ENCODE measurements around the gene MOB3B. TPM values are rescaled to one million over a fixed set of nuclear protein-coding genes. Genes with fewer than 3 reads are reported as not detected.

Gene MOB3B
- total and polyA plus RNA-seq, 2 of the 13 experiments (the other 11 are each of a cell fraction or from before 2014, with no cell fraction given): 0.03 to 0.09 TPM

- TF ChIP-seq ZKSCAN8 (CRISPR knock-in tag; IDR thresholded peaks at IDR 0.05; ENCODE audit: borderline replicate concordance) (peak; percentile 56; the same call in 1 of the 2 replicates), NPAS2 (CRISPR knock-in tag; IDR thresholded peaks at IDR 0.05; ENCODE audit: borderline replicate concordance) (no peak), GMEB1 (CRISPR knock-in tag; IDR thresholded peaks at IDR 0.05; ENCODE audit: borderline replicate concordance) (0 out of 2 replicates have a peak, but pooled peaks have one; percentile 19), HOXA3 (CRISPR knock-in tag; IDR thresholded peaks at IDR 0.05) (peak; percentile 69; the same call in 1 of the 2 replicates), ZSCAN29 (CRISPR knock-in tag; conservative IDR thresholded peaks at IDR 0.05) (no peak), TFAP4 (IDR thresholded peaks at IDR 0.05; ENCODE audit: borderline replicate concordance, low read depth) (peak; percentile 40; the same call in 1 of the 2 replicates), JUND (CRISPR knock-in tag; IDR thresholded peaks at IDR 0.05) (peak; percentile 62; the same call in 1 of the 2 replicates), ZNF331 (CRISPR knock-in tag; IDR thresholded peaks at IDR 0.05) (peak; percentile 89; the same call in 1 of the 2 replicates), SRF (IDR thresholded peaks at IDR 0.05; ENCODE audit: low read depth, low read length) (no peak), KLF15 (CRISPR knock-in tag; IDR thresholded peaks at IDR 0.05; ENCODE audit: borderline replicate concordance) (no peak), HDAC1 (CRISPR knock-in tag; IDR thresholded peaks at IDR 0.05) (peak; percentile 94), MED1 (CRISPR knock-in tag; IDR thresholded peaks at IDR 0.05) (peak; percentile 63), ZFP1 (CRISPR knock-in tag; IDR thresholded peaks at IDR 0.05) (peak; percentile 61; the same call in 1 of the 2 replicates), SRSF9 (IDR thresholded peaks at IDR 0.05; ENCODE audit: borderline replicate concordance, insufficient read depth, low read depth, low read length, poor library complexity, severe bottlenecking) (no peak), MAFK (conservative IDR thresholded peaks at IDR 0.05 in 1 of 2, IDR thresholded peaks at IDR 0.05 in 1 of 2; ENCODE audit: low read length in 2 of 2) (peak; percentile 77 to 95), SP4 (CRISPR knock-in tag; IDR thresholded peaks at IDR 0.05) (no peak), GPN1 (CRISPR knock-in tag; IDR thresholded peaks at IDR 0.05; ENCODE audit: borderline replicate concordance) (no peak), ZNF407 (CRISPR knock-in tag; IDR thresholded peaks at IDR 0.05; ENCODE audit: not compliant biosample characterization) (no peak), FOXJ3 (CRISPR knock-in tag; IDR thresholded peaks at IDR 0.05; ENCODE audit: borderline replicate concordance) (peak; percentile 99; the same call in 1 of the 2 replicates)
These were observed 93.4 kb downstream of the MOB3B start (continued) for GRCh38 chr9:27436234-27436633.

Measured in HepG2 (cell line).